Karpas-422 (cell line): ENCODE measurements around the gene CREB5. TPM values are rescaled to one million over a fixed set of nuclear protein-coding genes. Genes with fewer than 3 reads are reported as not detected.

ENCODE experiments used
- DNase-seq: peaks from one replicate; pipeline ENCODE4 v3.0.0-alpha.2; 2015
- H2AFZ ChIP-seq: fragments of 200-600 bp; sonication (generic); 2 replicates; pipeline ENCODE4 v1.6.1; 2014; ENCODE audit warnings: antibody characterized with exemption, low read length, mixed read lengths
- H3K27ac ChIP-seq: fragments of 200-600 bp; sonication (generic); 2 replicates; pipeline ENCODE4 v1.5.1; 2014; ENCODE audit warnings: mild to moderate bottlenecking, low read length, moderate library complexity
- H3K27me3 ChIP-seq: fragments of 200-600 bp; sonication (generic); 2 replicates; pipeline ENCODE4 v1.6.1; 2014; ENCODE audit warnings: low read length, mixed read lengths
- H3K36me3 ChIP-seq: fragments of 200-600 bp; sonication (generic); 2 replicates; pipeline ENCODE4 v1.6.1; 2014; ENCODE audit warnings: low read length, mixed read lengths; ENCODE audit not compliant: insufficient read depth
- H3K4me1 ChIP-seq: fragments of 200-600 bp; sonication (generic); 2 replicates; pipeline ENCODE4 v1.6.1; 2014; ENCODE audit warnings: mild to moderate bottlenecking, low read length, mixed read lengths
- H3K4me2 ChIP-seq: fragments of 200-600 bp; sonication (generic); 2 replicates; pipeline ENCODE4 v1.6.1; 2014; ENCODE audit warnings: low read length, low read depth, mild to moderate bottlenecking; ENCODE audit not compliant: poor library complexity, severe bottlenecking
- H3K4me3 ChIP-seq: fragments of 200-600 bp; sonication (generic); 2 replicates; pipeline ENCODE4 v1.5.1; 2014; ENCODE audit warnings: mild to moderate bottlenecking, antibody characterized with exemption, low read length, mixed read lengths
- H3K79me2 ChIP-seq: fragments of 200-600 bp; sonication (generic); 2 replicates; pipeline ENCODE4 v1.6.1; 2014; ENCODE audit warnings: mild to moderate bottlenecking, low read length, mixed read lengths
- H3K9ac ChIP-seq: fragments of 200-600 bp; sonication (generic); 2 replicates; pipeline ENCODE4 v1.6.0; 2014; ENCODE audit warnings: low read length
- H3K9me2 ChIP-seq: fragments of 200-600 bp; sonication (generic), shearing (Covaris generic); replicated peaks from 2 replicates; pipeline ENCODE4 v1.6.0; 2014; ENCODE audit warnings: mild to moderate bottlenecking, low read length, moderate library complexity; ENCODE audit not compliant: insufficient read depth
- H3K9me3 ChIP-seq: fragments of 300-700, 200-600 bp; sonication (generic); 2 replicates; pipeline ENCODE4 v1.6.1; 2014; ENCODE audit warnings: low read length, mixed read lengths
- H4K20me1 ChIP-seq: fragments of 200-600 bp; sonication (generic); 2 replicates; pipeline ENCODE4 v1.6.1; 2014; ENCODE audit warnings: mild to moderate bottlenecking, antibody characterized with exemption, low read length, low read depth; ENCODE audit not compliant: insufficient read depth
- total RNA-seq: library from RNA; depleted of rRNA; stranded (reverse); fragments of >200 nt; shearing (Covaris generic); gene quantifications from 2 replicates; pipeline ENCODE4 v1.2.3, GENCODE V29; 2014; ENCODE audit warnings: low replicate concordance

CREB5 gene
- total RNA-seq, 1 experiment from 2014 or later = 52.1 TPM

DNA sequence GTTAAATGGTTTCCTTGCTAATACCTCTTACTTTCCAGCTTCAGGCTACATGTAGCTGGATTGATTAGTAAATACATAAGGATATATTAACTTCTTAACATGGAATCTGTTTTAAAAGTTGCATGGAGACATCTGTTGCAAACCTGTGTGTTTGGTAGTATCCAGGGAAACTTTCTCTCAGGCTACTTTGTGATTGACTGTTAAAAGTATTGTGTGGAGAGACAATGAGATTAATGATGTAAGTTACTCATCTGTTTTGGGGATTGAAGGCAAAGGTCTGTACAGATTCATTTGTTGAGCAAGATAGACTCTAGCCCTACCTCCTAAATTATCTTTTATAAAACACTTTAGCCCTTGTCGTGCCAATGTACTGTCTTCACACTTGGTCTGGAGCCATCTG is 6.6 kb downstream of the CREB5 start:
- H4K20me1 ChIP-seq = no peaks in the 10 kb centered on the region
- no peaks in the 10 kb centered on the region for H3K9me2 ChIP-seq
- peaks cover 8% of the 10 kb centered on the region for H3K4me1 ChIP-seq
- no peak overlapping the region for H3K4me3 ChIP-seq
- H3K27ac ChIP-seq = no peak overlapping the region
- no peaks in the 10 kb centered on the region for H3K79me2 ChIP-seq
- no peak for DNase-seq
- no peaks in the 10 kb centered on the region for H3K9me3 ChIP-seq
- H3K36me3 ChIP-seq = no peaks in the 10 kb centered on the region
- no peak overlapping the region for H2AFZ ChIP-seq
- H3K4me2 ChIP-seq = no peak overlapping the region
- no peak overlapping the region for H3K9ac ChIP-seq
- H3K27me3 ChIP-seq = no peaks in the 10 kb centered on the region

DNA sequence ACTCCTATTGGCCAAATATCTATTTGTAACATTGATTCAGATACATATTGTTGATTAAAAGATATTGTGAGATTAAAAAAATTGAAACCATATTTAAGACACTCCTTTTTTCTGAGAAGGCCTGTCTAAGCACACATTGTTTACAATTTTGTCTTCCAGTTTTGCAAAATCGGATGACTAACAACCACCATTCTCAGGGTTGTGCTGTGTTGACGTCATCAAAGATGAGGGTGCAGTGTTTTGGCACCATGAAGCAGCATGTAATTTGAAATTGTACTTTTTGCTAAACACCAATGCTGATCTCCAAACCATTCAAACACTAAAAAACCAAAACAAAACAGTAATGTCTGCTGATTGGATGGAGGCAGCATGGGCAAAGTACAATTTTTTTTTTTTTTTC is 7.4 kb downstream of the CREB5 start:
- Histone ChIP-seq H3K4me1 (peaks cover 8% of the 10 kb centered on the region), H3K27me3 (no peaks in the 10 kb centered on the region), H4K20me1 (no peaks in the 10 kb centered on the region), H2AFZ (no peak overlapping the region), H3K27ac (no peak overlapping the region), H3K9me3 (no peaks in the 10 kb centered on the region), H3K9me2 (no peaks in the 10 kb centered on the region), H3K4me3 (no peak overlapping the region), H3K36me3 (no peaks in the 10 kb centered on the region), H3K9ac (no peak overlapping the region), H3K79me2 (no peaks in the 10 kb centered on the region), H3K4me2 (no peak overlapping the region)
- no peak for DNase-seq

DNA sequence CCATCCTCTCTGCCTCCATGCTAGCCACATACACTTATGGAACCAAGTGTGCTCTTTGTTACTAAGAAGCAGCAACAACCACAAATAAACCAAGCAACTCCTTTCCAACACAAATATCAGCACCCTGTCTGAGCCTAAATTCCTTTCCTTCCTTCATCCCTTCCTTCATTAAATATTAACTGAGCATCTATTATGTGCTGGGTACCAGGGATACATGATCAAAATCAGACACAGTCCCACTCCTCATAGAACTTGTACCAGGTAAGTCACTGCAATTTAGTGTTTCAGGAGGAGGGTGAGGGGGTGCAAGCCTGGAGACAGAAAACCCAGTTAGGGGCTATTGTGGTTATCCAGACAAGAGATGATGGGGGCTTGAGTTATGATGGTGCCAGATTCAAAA is 10.8 kb downstream of the CREB5 start:
- no peaks in the 10 kb centered on the region for H3K36me3 ChIP-seq
- no peak overlapping the region for H3K4me2 ChIP-seq
- no peak overlapping the region for H3K9ac ChIP-seq
- H3K79me2 ChIP-seq = no peaks in the 10 kb centered on the region
- no peaks in the 10 kb centered on the region for H3K27me3 ChIP-seq
- no peak overlapping the region for H2AFZ ChIP-seq
- H4K20me1 ChIP-seq = no peaks in the 10 kb centered on the region
- no peak overlapping the region for H3K4me3 ChIP-seq
- H3K4me1 ChIP-seq = peaks cover under 1% of the 10 kb centered on the region; the same call in 1 of the 2 replicates
- H3K9me2 ChIP-seq = no peaks in the 10 kb centered on the region
- no peak overlapping the region for H3K27ac ChIP-seq
- H3K9me3 ChIP-seq = no peaks in the 10 kb centered on the region
- DNase-seq = no peak

DNA sequence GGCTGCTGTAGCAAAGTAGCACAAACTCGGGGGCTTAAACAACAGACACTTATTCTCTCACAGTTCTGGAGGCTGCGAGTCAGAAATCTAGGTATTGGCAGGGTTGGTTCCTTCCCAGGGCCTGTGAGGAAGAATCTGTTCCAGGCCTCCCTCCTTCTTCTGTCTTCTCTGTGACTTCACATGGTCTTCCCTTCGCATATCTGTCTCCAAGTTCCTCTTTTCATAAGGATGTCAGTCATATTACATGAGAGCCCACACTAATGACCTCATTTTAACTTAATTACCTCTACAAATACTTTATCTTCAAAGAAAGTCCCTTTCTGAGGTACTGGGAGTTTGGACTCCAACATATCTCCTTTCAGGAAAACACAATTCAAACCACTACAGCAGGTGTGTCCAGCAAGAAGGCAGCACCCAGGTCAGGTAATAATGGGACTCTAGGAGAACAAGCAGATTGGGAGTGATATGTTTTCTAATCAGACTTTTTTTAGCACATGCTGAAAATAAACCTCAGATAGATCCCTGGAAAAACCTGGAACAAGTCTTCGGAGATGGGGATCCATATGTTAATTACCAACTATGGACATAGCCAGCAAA is 11.7 kb downstream of the CREB5 start:
- Histone ChIP-seq H3K9me2 (no peaks in the 10 kb centered on the region), H4K20me1 (no peaks in the 10 kb centered on the region), H3K36me3 (no peaks in the 10 kb centered on the region), H3K9ac (no peak overlapping the region), H3K27me3 (no peaks in the 10 kb centered on the region), H3K27ac (no peak overlapping the region), H3K4me3 (no peak overlapping the region), H2AFZ (no peak overlapping the region), H3K9me3 (no peaks in the 10 kb centered on the region), H3K4me2 (no peak overlapping the region), H3K4me1 (no peaks in the 10 kb centered on the region), H3K79me2 (no peaks in the 10 kb centered on the region)
- DNase-seq = no peak

DNA sequence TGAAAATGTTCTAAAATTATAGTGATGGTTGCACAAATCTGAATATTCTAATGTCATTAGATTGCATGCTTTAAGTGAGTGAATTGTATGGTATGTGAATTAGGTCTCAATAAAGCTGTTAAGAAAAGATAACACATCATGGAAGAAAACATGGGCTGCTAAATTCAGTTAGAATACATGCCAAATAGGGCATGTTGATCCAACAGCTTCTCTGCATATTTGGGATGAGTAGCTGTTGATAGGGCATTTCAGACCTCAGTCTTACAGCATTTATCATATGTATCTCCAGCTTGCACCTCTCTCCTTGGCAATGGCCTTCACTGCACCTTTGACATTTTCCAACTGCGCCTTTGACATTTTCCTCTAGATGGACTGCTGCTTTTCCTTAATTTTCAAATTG is 13.2 kb downstream of the CREB5 start:
- Histone ChIP-seq H3K9ac (no peak overlapping the region), H3K4me3 (no peak overlapping the region), H3K4me1 (no peaks in the 10 kb centered on the region), H3K79me2 (no peaks in the 10 kb centered on the region), H3K27ac (no peak overlapping the region), H3K9me3 (no peaks in the 10 kb centered on the region), H3K9me2 (no peaks in the 10 kb centered on the region), H3K36me3 (no peaks in the 10 kb centered on the region), H4K20me1 (no peaks in the 10 kb centered on the region), H3K27me3 (no peaks in the 10 kb centered on the region), H2AFZ (no peak overlapping the region), H3K4me2 (no peak overlapping the region)
- no peak for DNase-seq

DNA sequence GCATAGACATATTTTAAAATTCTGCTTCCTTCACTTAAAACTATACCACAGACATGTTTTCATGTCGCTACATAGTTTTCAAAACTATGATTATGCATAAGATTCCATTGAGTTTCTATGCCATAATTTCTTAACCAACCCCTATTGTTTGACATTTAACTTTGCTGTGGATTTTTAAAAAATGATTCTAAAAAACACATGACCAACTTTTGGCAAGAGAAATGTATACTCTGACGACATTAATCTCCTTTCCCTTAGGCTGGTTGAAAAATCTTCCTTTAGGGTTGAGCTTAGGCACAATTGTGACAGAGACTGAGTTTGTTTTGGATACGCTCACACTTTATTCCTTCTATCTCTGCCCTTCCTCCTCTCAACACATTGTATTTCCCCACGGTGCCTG is 14.9 kb downstream of the CREB5 start:
- Histone ChIP-seq H3K9ac (no peak overlapping the region), H4K20me1 (no peaks in the 10 kb centered on the region), H3K27ac (no peak overlapping the region), H3K4me3 (no peak overlapping the region), H3K27me3 (no peaks in the 10 kb centered on the region), H3K4me1 (no peaks in the 10 kb centered on the region), H3K36me3 (no peaks in the 10 kb centered on the region), H3K9me2 (no peaks in the 10 kb centered on the region), H3K9me3 (no peaks in the 10 kb centered on the region), H3K4me2 (no peak overlapping the region), H3K79me2 (no peaks in the 10 kb centered on the region), H2AFZ (no peak overlapping the region)
- no peak for DNase-seq

DNA sequence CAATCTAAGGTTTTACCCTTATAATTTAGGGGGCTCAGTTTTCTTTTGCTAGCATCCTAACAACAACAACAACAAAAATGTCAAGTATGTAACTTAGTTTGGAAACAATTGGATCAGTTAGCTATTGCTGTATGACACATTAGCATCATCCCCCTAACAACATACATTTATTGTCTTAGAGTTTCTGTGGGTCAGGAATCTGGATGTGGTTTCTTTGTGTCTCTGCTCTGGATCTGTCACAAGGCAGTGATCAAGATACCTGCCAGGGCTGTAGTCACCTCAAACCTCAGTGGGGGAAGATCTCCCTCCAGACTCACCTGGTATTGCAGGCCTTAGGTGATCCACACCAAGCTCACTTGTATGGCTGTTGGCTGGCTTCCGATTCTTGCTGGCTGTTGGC is 18.3 kb downstream of the CREB5 start:
- no peak overlapping the region for H3K9ac ChIP-seq
- H3K36me3 ChIP-seq = no peaks in the 10 kb centered on the region
- H3K9me3 ChIP-seq = no peaks in the 10 kb centered on the region
- no peak overlapping the region for H3K27ac ChIP-seq
- no peak overlapping the region for H2AFZ ChIP-seq
- no peaks in the 10 kb centered on the region for H3K27me3 ChIP-seq
- no peak for DNase-seq
- no peak overlapping the region for H3K4me2 ChIP-seq
- H3K79me2 ChIP-seq = no peaks in the 10 kb centered on the region
- no peaks in the 10 kb centered on the region for H3K9me2 ChIP-seq
- H3K4me3 ChIP-seq = no peak overlapping the region
- H4K20me1 ChIP-seq = no peaks in the 10 kb centered on the region
- no peaks in the 10 kb centered on the region for H3K4me1 ChIP-seq

DNA sequence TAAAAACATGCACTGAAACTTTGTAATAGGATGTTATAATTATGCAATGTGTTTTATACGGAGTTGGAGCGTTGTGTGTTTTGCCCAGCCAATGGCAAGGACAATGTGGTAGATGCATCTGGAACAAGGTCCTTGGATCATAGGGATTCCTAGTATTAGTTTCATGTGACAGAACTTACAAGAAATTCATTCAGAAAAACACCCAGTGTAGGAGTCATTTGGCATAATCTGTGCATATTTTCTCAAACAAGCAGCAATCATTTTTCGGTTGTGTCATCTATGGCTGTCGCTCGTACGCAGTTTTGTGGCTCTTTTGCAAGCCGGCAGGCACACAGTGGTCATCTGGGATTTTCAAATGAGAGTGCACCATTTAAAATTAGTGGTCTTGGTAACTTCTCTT is 19.8 kb downstream of the CREB5 start:
- Histone ChIP-seq H3K4me3 (no peak overlapping the region), H3K79me2 (no peaks in the 10 kb centered on the region), H3K27me3 (0 out of 2 replicates have a peak, but pooled peaks cover 3% of the 10 kb centered on the region), H3K9me3 (no peaks in the 10 kb centered on the region), H3K27ac (no peak overlapping the region), H3K36me3 (no peaks in the 10 kb centered on the region), H2AFZ (no peak overlapping the region), H3K9ac (no peak overlapping the region), H3K4me2 (no peak overlapping the region), H4K20me1 (no peaks in the 10 kb centered on the region), H3K9me2 (no peaks in the 10 kb centered on the region), H3K4me1 (no peaks in the 10 kb centered on the region)
- DNase-seq = no peak

DNA sequence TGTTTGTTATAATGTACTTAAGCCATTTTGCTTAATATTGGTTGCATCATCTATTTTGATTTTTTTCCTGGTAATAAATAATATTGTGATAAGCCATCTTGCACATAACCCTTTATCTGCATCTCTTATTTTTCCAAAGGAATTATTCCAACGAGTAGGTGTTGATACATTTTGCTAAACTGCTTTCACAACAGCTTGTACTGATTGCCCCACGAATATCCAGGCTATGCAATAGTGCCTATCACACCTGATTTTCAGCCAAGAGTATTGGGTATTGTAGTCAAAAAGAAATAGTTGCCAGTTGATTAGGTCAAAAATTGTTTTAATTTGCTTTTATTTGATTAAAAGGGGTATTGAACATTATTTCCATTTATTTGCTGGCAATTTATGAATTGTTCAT is 20.7 kb downstream of the CREB5 start:
- H3K9me2 ChIP-seq = no peaks in the 10 kb centered on the region
- H3K4me2 ChIP-seq = no peak overlapping the region
- H3K4me1 ChIP-seq = no peaks in the 10 kb centered on the region
- H4K20me1 ChIP-seq = no peaks in the 10 kb centered on the region
- H3K36me3 ChIP-seq = no peaks in the 10 kb centered on the region
- no peak for DNase-seq
- H3K9ac ChIP-seq = no peak overlapping the region
- no peaks in the 10 kb centered on the region for H3K9me3 ChIP-seq
- H3K79me2 ChIP-seq = no peaks in the 10 kb centered on the region
- H3K27me3 ChIP-seq = 0 out of 2 replicates have a peak, but pooled peaks cover 3% of the 10 kb centered on the region
- no peak overlapping the region for H3K4me3 ChIP-seq
- no peak overlapping the region for H3K27ac ChIP-seq
- H2AFZ ChIP-seq = no peak overlapping the region
